ENCODE measurements around the gene NEO1.

The NEO1 gene

DNA sequence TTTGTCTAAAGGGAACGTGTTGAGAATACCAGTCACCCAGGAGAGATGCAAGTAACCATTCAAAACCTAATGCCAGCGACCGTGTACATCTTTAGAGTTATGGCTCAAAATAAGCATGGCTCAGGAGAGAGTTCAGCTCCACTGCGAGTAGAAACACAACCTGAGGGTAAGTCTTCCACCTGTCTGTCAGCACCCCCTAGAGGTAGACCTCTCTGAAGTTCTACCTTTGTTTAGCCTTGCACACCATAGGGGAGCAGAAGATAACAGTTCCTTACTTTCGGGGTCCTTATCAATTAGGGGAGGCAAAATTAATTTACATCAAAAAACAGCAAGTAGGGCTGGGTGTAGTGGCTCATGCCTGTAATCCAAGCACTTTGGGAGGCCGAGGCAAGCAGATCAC is 192.1 kb downstream of the NEO1 start:
- Histone ChIP-seq H2BK5ac (ENCODE audit: low read length) (no peak overlapping the region), H3K23ac (ENCODE audit: low read depth, low read length, poor library complexity) (no peak overlapping the region), H3K4me2 (ENCODE audit: insufficient read depth, low read length, poor library complexity, severe bottlenecking) (no peak overlapping the region), H2AFZ (ENCODE audit: low read length) (no peak overlapping the region), H2AK5ac (ENCODE audit: low read depth, low read length) (no peak overlapping the region), H2BK15ac (ENCODE audit: low read length) (no peak overlapping the region), H3K27ac (replicated peaks; ENCODE audit: low read length) (no peak overlapping the region), H3K4ac (ENCODE audit: low read length) (no peak overlapping the region), H2BK12ac (ENCODE audit: low read length) (no peak overlapping the region), H4K8ac (ENCODE audit: low read depth, low read length) (no peak overlapping the region), H3K36me3 (replicated peaks in 1 of 2; ENCODE audit: control insufficient read depth in 2 of 2, insufficient read depth in 2 of 2, low read length in 2 of 2) (peaks cover 10 to 59% of the 10 kb centered on the region in 2 donors), H3K79me1 (ENCODE audit: low read depth, low read length) (no peaks in the 10 kb centered on the region), H3K4me1 (ENCODE audit: control insufficient read depth in 2 of 2, insufficient read depth in 1 of 2, low read depth in 1 of 2, low read length in 2 of 2) (no peaks in the 10 kb centered on the region), H3K9me3 (replicated peaks in 1 of 2; ENCODE audit: control insufficient read depth in 2 of 2, insufficient read depth in 1 of 2, low read depth in 1 of 2, low read length in 2 of 2) (no peaks in the 10 kb centered on the region), H3K18ac (ENCODE audit: low read length) (no peak overlapping the region), H4K91ac (ENCODE audit: low read depth, low read length, poor library complexity) (no peak overlapping the region), H3K4me3 (ENCODE audit: low read length in 2 of 2) (no peak overlapping the region), H3K27me3 (ENCODE audit: control insufficient read depth in 3 of 3, insufficient read depth in 3 of 3, low read depth in 1 of 3, low read length in 3 of 3) (no peaks in the 10 kb centered on the region), H3K14ac (ENCODE audit: low read length) (no peak overlapping the region), H2BK120ac (ENCODE audit: low read depth, low read length) (no peak overlapping the region), H3K9ac (ENCODE audit: low read depth, low read length, poor library complexity) (no peak overlapping the region)
- DNase-seq (ENCODE audit: low spot score): no peak
- WGBS, 2 donors (ENCODE audit: extremely low coverage in 2 of 2, insufficient read length in 2 of 2, insufficient replicate concordance in 1 of 2): no CpG with 5 or more reads among the region's 6 CpGs

DNA sequence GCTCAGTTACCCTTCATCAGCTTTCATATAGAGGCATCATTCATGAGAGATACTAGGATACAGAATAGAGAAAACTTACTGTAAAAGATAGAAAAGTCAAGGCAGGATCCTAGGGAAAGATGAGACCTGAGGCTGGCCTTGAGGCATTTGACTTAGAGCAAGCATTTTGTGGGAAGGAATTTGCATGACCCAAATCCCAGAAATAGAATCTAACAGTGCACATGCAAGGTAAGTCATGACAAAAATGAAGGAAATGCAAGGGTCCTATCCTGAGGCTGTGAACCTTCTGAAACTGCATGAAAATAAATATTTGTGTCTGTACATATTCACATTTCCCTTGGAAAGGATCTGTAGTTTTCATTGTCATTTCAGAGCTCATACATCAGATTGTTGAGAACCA is 194.2 kb downstream of the NEO1 start:
- Histone ChIP-seq H4K91ac (ENCODE audit: low read depth, low read length, poor library complexity) (no peak overlapping the region), H3K9me3 (replicated peaks in 1 of 2; ENCODE audit: control insufficient read depth in 2 of 2, insufficient read depth in 1 of 2, low read depth in 1 of 2, low read length in 2 of 2) (no peaks in the 10 kb centered on the region), H3K4me2 (ENCODE audit: insufficient read depth, low read length, poor library complexity, severe bottlenecking) (no peak overlapping the region), H3K27ac (replicated peaks; ENCODE audit: low read length) (no peak overlapping the region), H2BK120ac (ENCODE audit: low read depth, low read length) (no peak overlapping the region), H2BK15ac (ENCODE audit: low read length) (no peak overlapping the region), H2BK5ac (ENCODE audit: low read length) (no peak overlapping the region), H4K8ac (ENCODE audit: low read depth, low read length) (no peak overlapping the region), H3K27me3 (ENCODE audit: control insufficient read depth in 3 of 3, insufficient read depth in 3 of 3, low read depth in 1 of 3, low read length in 3 of 3) (no peaks in the 10 kb centered on the region), H2AK5ac (ENCODE audit: low read depth, low read length) (no peak overlapping the region), H3K9ac (ENCODE audit: low read depth, low read length, poor library complexity) (no peak overlapping the region), H2BK12ac (ENCODE audit: low read length) (no peak overlapping the region), H3K4me3 (ENCODE audit: low read length in 2 of 2) (no peak overlapping the region), H2AFZ (ENCODE audit: low read length) (no peak overlapping the region), H3K36me3 (replicated peaks in 1 of 2; ENCODE audit: control insufficient read depth in 2 of 2, insufficient read depth in 2 of 2, low read length in 2 of 2) (peaks cover 10 to 74% of the 10 kb centered on the region in 2 donors), H3K4me1 (ENCODE audit: control insufficient read depth in 2 of 2, insufficient read depth in 1 of 2, low read depth in 1 of 2, low read length in 2 of 2) (no peaks in the 10 kb centered on the region), H3K79me1 (ENCODE audit: low read depth, low read length) (no peaks in the 10 kb centered on the region), H3K14ac (ENCODE audit: low read length) (no peak overlapping the region), H3K18ac (ENCODE audit: low read length) (no peak overlapping the region), H3K23ac (ENCODE audit: low read depth, low read length, poor library complexity) (no peak overlapping the region), H3K4ac (ENCODE audit: low read length) (no peak overlapping the region)
- no peak for DNase-seq (ENCODE audit: low spot score)

DNA sequence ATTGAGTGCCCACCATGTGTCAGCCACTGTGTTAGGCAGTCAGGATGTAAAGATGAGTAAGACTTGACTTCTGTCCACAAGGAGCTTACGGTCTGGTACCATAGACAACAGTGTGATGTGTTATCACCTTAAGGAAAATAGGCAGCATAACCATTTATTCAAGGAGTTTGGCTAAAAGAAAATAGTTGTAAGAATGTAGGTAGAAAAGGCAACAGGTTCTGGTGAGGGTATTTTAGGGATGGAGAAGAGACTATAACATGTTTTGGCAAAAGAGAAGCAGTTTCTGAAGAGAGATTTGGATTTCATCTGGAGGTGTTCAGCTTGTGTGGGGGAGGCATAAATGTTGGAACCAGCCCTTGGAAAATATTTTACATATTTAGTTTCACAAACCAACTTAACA is 194.6 kb downstream of the NEO1 start:
- H3K79me1 ChIP-seq (ENCODE audit: low read depth, low read length): no peaks in the 10 kb centered on the region
- peaks cover 10 to 79% of the 10 kb centered on the region in 2 donors for H3K36me3 ChIP-seq (replicated peaks in 1 of 2; ENCODE audit: control insufficient read depth in 2 of 2, insufficient read depth in 2 of 2, low read length in 2 of 2)

DNA sequence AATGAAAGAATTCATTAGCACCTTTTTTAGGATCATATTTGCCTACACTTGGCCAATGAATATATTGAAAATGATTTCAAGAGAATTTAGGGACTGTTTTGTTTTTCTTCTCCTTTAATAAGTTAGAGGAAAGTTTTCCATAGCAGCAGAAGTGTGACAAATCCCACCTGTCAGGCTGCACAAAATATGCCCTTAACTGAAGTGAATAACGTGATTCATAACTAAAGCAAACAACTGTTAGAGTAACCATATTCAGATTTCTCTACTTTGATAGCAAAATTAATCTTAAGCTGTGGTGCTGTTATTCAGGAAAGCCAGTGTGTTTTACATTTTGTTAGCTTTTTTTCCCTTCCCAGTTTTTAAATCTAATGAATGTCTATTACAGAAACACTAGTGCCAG is 195.1 kb downstream of the NEO1 start:
- Histone ChIP-seq H3K79me1 (ENCODE audit: low read depth, low read length) (no peaks in the 10 kb centered on the region), H3K4ac (ENCODE audit: low read length) (no peak overlapping the region), H3K14ac (ENCODE audit: low read length) (no peak overlapping the region), H3K23ac (ENCODE audit: low read depth, low read length, poor library complexity) (no peak overlapping the region), H3K18ac (ENCODE audit: low read length) (no peak overlapping the region), H3K27ac (replicated peaks; ENCODE audit: low read length) (no peak overlapping the region), H2BK15ac (ENCODE audit: low read length) (no peak overlapping the region), H3K4me3 (ENCODE audit: low read length in 2 of 2) (no peak overlapping the region), H3K4me1 (ENCODE audit: control insufficient read depth in 2 of 2, insufficient read depth in 1 of 2, low read depth in 1 of 2, low read length in 2 of 2) (no peaks in the 10 kb centered on the region), H2BK5ac (ENCODE audit: low read length) (no peak overlapping the region), H4K91ac (ENCODE audit: low read depth, low read length, poor library complexity) (no peak overlapping the region), H3K9ac (ENCODE audit: low read depth, low read length, poor library complexity) (no peak overlapping the region), H2AK5ac (ENCODE audit: low read depth, low read length) (no peak overlapping the region), H4K8ac (ENCODE audit: low read depth, low read length) (no peak overlapping the region), H3K4me2 (ENCODE audit: insufficient read depth, low read length, poor library complexity, severe bottlenecking) (no peak overlapping the region), H2BK120ac (ENCODE audit: low read depth, low read length) (no peak overlapping the region), H3K27me3 (ENCODE audit: control insufficient read depth in 3 of 3, insufficient read depth in 3 of 3, low read depth in 1 of 3, low read length in 3 of 3) (no peaks in the 10 kb centered on the region), H3K9me3 (replicated peaks in 1 of 2; ENCODE audit: control insufficient read depth in 2 of 2, insufficient read depth in 1 of 2, low read depth in 1 of 2, low read length in 2 of 2) (no peaks in the 10 kb centered on the region), H3K36me3 (replicated peaks in 1 of 2; ENCODE audit: control insufficient read depth in 2 of 2, insufficient read depth in 2 of 2, low read length in 2 of 2) (peaks cover 10 to 80% of the 10 kb centered on the region in 2 donors), H2BK12ac (ENCODE audit: low read length) (no peak overlapping the region), H2AFZ (ENCODE audit: low read length) (no peak overlapping the region)
- WGBS, 2 donors (ENCODE audit: extremely low coverage in 2 of 2, insufficient read length in 2 of 2, insufficient replicate concordance in 1 of 2): no CpG with 5 or more reads among the region's 1 CpG
- no peak for DNase-seq (ENCODE audit: low spot score)

More for the DNA sequence above, 194.6 kb downstream of the NEO1 start:
- H3K23ac ChIP-seq (ENCODE audit: low read depth, low read length, poor library complexity): no peak overlapping the region
- H3K4ac ChIP-seq (ENCODE audit: low read length): no peak overlapping the region
- H2BK5ac ChIP-seq (ENCODE audit: low read length): no peak overlapping the region
- no peak overlapping the region for H3K27ac ChIP-seq (replicated peaks; ENCODE audit: low read length)
- no peak overlapping the region for H3K4me3 ChIP-seq (ENCODE audit: low read length in 2 of 2)
- no peak overlapping the region for H2BK15ac ChIP-seq (ENCODE audit: low read length)
- WGBS, 2 donors (ENCODE audit: extremely low coverage in 2 of 2, insufficient read length in 2 of 2, insufficient replicate concordance in 1 of 2): no CpG with 5 or more reads among the region's 1 CpG
- no peak overlapping the region for H4K91ac ChIP-seq (ENCODE audit: low read depth, low read length, poor library complexity)
- H2BK120ac ChIP-seq (ENCODE audit: low read depth, low read length): no peak overlapping the region
- H3K9ac ChIP-seq (ENCODE audit: low read depth, low read length, poor library complexity): no peak overlapping the region
- H3K4me2 ChIP-seq (ENCODE audit: insufficient read depth, low read length, poor library complexity, severe bottlenecking): no peak overlapping the region
- H2AFZ ChIP-seq (ENCODE audit: low read length): no peak overlapping the region
- H3K14ac ChIP-seq (ENCODE audit: low read length): no peak overlapping the region
- H3K27me3 ChIP-seq (ENCODE audit: control insufficient read depth in 3 of 3, insufficient read depth in 3 of 3, low read depth in 1 of 3, low read length in 3 of 3): no peaks in the 10 kb centered on the region
- H2AK5ac ChIP-seq (ENCODE audit: low read depth, low read length): no peak overlapping the region
- H3K4me1 ChIP-seq (ENCODE audit: control insufficient read depth in 2 of 2, insufficient read depth in 1 of 2, low read depth in 1 of 2, low read length in 2 of 2): no peaks in the 10 kb centered on the region
- no peak overlapping the region for H3K18ac ChIP-seq (ENCODE audit: low read length)
- no peak for DNase-seq (ENCODE audit: low spot score)
- no peak overlapping the region for H2BK12ac ChIP-seq (ENCODE audit: low read length)
- no peak overlapping the region for H4K8ac ChIP-seq (ENCODE audit: low read depth, low read length)
- no peaks in the 10 kb centered on the region for H3K9me3 ChIP-seq (replicated peaks in 1 of 2; ENCODE audit: control insufficient read depth in 2 of 2, insufficient read depth in 1 of 2, low read depth in 1 of 2, low read length in 2 of 2)
